Karpas-422 (cell line): ENCODE results near the gene ZNF837. TPM values are rescaled to one million over a fixed set of nuclear protein-coding genes. Genes with fewer than 3 reads are reported as not detected.

ENCODE experiments used
- DNase-seq: peaks from one replicate; pipeline ENCODE4 v3.0.0-alpha.2; 2015
- H2AFZ ChIP-seq: fragments of 200-600 bp; sonication (generic); 2 replicates; pipeline ENCODE4 v1.6.1; 2014; ENCODE audit warnings: antibody characterized with exemption, low read length, mixed read lengths
- H3K27ac ChIP-seq: fragments of 200-600 bp; sonication (generic); 2 replicates; pipeline ENCODE4 v1.5.1; 2014; ENCODE audit warnings: mild to moderate bottlenecking, low read length, moderate library complexity
- H3K27me3 ChIP-seq: fragments of 200-600 bp; sonication (generic); 2 replicates; pipeline ENCODE4 v1.6.1; 2014; ENCODE audit warnings: low read length, mixed read lengths
- H3K36me3 ChIP-seq: fragments of 200-600 bp; sonication (generic); 2 replicates; pipeline ENCODE4 v1.6.1; 2014; ENCODE audit warnings: low read length, mixed read lengths; ENCODE audit not compliant: insufficient read depth
- H3K4me1 ChIP-seq: fragments of 200-600 bp; sonication (generic); 2 replicates; pipeline ENCODE4 v1.6.1; 2014; ENCODE audit warnings: mild to moderate bottlenecking, low read length, mixed read lengths
- H3K4me2 ChIP-seq: fragments of 200-600 bp; sonication (generic); 2 replicates; pipeline ENCODE4 v1.6.1; 2014; ENCODE audit warnings: low read length, low read depth, mild to moderate bottlenecking; ENCODE audit not compliant: poor library complexity, severe bottlenecking
- H3K4me3 ChIP-seq: fragments of 200-600 bp; sonication (generic); 2 replicates; pipeline ENCODE4 v1.5.1; 2014; ENCODE audit warnings: mild to moderate bottlenecking, antibody characterized with exemption, low read length, mixed read lengths
- H3K79me2 ChIP-seq: fragments of 200-600 bp; sonication (generic); 2 replicates; pipeline ENCODE4 v1.6.1; 2014; ENCODE audit warnings: mild to moderate bottlenecking, low read length, mixed read lengths
- H3K9ac ChIP-seq: fragments of 200-600 bp; sonication (generic); 2 replicates; pipeline ENCODE4 v1.6.0; 2014; ENCODE audit warnings: low read length
- H3K9me2 ChIP-seq: fragments of 200-600 bp; sonication (generic), shearing (Covaris generic); replicated peaks from 2 replicates; pipeline ENCODE4 v1.6.0; 2014; ENCODE audit warnings: mild to moderate bottlenecking, low read length, moderate library complexity; ENCODE audit not compliant: insufficient read depth
- H3K9me3 ChIP-seq: fragments of 300-700, 200-600 bp; sonication (generic); 2 replicates; pipeline ENCODE4 v1.6.1; 2014; ENCODE audit warnings: low read length, mixed read lengths
- H4K20me1 ChIP-seq: fragments of 200-600 bp; sonication (generic); 2 replicates; pipeline ENCODE4 v1.6.1; 2014; ENCODE audit warnings: mild to moderate bottlenecking, antibody characterized with exemption, low read length, low read depth; ENCODE audit not compliant: insufficient read depth
- total RNA-seq: library from RNA; depleted of rRNA; stranded (reverse); fragments of >200 nt; shearing (Covaris generic); gene quantifications from 2 replicates; pipeline ENCODE4 v1.2.3, GENCODE V29; 2014; ENCODE audit warnings: low replicate concordance

ZNF837 gene
- total RNA-seq, 1 experiment from 2014 or later, result 0.75 TPM

DNA sequence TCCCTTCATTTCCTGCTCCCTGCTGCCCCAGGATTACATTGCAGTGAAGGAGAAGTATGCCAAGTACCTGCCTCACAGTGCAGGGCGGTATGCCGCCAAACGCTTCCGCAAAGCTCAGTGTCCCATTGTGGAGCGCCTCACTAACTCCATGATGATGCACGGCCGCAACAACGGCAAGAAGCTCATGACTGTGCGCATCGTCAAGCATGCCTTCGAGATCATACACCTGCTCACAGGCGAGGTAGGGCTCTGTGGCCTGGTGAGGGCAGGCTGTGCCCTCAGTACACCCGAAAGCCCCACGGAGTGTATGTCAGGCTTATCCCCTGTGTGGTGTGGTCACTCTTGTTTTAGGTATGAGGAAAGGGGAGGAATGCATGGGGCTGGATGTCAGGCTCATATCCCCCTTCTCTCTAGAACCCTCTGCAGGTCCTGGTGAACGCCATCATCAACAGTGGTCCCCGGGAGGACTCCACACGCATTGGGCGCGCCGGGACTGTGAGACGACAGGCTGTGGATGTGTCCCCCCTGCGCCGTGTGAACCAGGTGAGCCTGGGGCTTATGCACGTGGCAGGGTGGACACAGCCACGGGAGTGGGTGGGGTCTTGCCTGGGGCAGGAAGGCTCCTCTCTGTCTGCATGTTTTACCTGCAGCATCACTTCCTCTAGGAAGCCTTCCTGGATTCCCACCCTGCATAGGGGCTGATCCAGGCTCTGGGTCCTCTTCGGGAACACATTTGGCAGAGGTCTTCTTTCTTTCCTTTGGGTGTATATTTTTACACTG lies 12.3 kb upstream of the ZNF837 start:
- H3K9me3 ChIP-seq, result no peaks in the 10 kb centered on the region

DNA sequence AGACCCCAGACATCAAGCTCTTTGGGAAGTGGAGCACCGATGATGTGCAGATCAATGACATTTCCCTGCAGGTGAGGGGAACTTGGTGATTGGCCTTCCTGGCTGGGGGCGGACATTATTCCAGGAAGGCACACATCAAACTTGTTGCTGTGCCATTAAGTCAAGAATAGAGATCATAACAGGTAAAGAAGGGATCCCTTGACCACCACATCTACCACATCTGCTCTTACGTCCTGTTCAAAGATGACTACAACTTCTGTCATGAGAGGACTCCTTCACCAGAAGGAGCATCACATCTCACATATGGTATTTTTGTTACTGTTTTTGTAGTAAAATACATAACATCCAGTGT lies 7.3 kb upstream of the ZNF837 start:
- H3K4me3 ChIP-seq, result peak overlapping the region; percentile 82
- no peaks in the 10 kb centered on the region for H3K9me2 ChIP-seq
- no peaks in the 10 kb centered on the region for H3K27me3 ChIP-seq
- H3K27ac ChIP-seq, result peak overlapping the region; percentile 90; the same call in 1 of the 2 replicates
- DNase-seq, result no peak
- H3K36me3 ChIP-seq, result peaks cover 35% of the 10 kb centered on the region
- H3K79me2 ChIP-seq, result peaks cover 64% of the 10 kb centered on the region
- H3K9me3 ChIP-seq, result no peaks in the 10 kb centered on the region
- peak overlapping the region; percentile 96 for H3K9ac ChIP-seq
- H2AFZ ChIP-seq, result no peak overlapping the region
- peaks cover 41% of the 10 kb centered on the region for H4K20me1 ChIP-seq
- peak overlapping the region; percentile 79 for H3K4me2 ChIP-seq
- peaks cover 35% of the 10 kb centered on the region for H3K4me1 ChIP-seq

More for the DNA sequence above, 12.3 kb upstream of the ZNF837 start:
- no peak overlapping the region for H3K9ac ChIP-seq
- H3K4me2 ChIP-seq, result no peak overlapping the region
- peaks cover 53% of the 10 kb centered on the region for H4K20me1 ChIP-seq
- H3K27me3 ChIP-seq, result no peaks in the 10 kb centered on the region
- DNase-seq, result peak; percentile 50
- H3K4me3 ChIP-seq, result no peak overlapping the region
- peaks cover 11% of the 10 kb centered on the region for H3K4me1 ChIP-seq
- H3K9me2 ChIP-seq, result no peaks in the 10 kb centered on the region
- H3K79me2 ChIP-seq, result peaks cover 27% of the 10 kb centered on the region
- no peak overlapping the region for H2AFZ ChIP-seq
- H3K27ac ChIP-seq, result no peak overlapping the region
- H3K36me3 ChIP-seq, result peaks cover 43% of the 10 kb centered on the region

DNA sequence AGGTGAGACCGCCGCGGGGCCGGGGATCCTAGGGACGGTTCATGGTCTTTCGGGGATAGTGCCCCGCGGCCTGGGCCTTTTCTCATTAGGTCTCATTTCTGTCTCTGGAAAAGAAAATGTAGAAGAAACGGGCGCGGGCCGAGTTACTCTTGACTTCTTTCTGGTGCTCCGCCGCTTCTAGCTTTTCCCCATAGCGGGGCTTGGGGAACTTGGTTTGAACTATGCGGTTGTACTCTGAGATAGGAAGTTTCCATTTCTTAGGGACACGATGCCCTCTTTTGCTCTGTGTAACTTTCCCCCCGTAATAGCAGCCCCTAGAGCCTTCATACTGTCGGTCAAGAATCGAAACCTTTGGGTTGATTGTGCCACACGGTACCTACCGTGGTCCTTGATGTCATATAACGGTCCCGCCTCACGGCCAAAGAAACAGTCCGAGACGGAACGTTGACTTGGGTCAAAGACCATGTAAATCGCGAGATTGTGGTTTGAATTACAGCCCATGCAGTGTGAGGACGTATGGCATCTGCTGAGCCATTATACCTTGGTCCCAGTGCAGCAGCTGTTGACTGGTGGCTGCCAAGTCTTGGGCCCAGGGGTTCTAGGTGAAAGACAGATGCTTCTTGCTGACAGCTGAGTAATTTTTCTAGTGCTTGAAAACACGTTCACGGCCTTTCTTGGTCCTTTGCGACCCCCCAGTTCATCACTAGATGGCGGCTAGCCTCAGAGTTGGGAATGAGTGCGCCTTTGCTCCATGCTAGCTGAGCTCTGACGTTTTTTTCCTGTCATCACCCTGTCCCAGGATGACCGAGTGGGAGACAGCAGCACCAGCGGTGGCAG lies 6.7 kb upstream of the ZNF837 start:
- Histone ChIP-seq H3K4me1 (peaks cover 41% of the 10 kb centered on the region), H3K36me3 (peaks cover 29% of the 10 kb centered on the region), H4K20me1 (peaks cover 35% of the 10 kb centered on the region), H3K4me3 (peak overlapping the region; percentile 82), H3K27ac (peak overlapping the region; percentile 90), H3K9me3 (no peaks in the 10 kb centered on the region), H3K9me2 (no peaks in the 10 kb centered on the region), H3K79me2 (peaks cover 69% of the 10 kb centered on the region), H3K4me2 (peak overlapping the region; percentile 79), H3K27me3 (no peaks in the 10 kb centered on the region), H2AFZ (no peak overlapping the region), H3K9ac (peak overlapping the region; percentile 96)
- peak; percentile 67 for DNase-seq

DNA sequence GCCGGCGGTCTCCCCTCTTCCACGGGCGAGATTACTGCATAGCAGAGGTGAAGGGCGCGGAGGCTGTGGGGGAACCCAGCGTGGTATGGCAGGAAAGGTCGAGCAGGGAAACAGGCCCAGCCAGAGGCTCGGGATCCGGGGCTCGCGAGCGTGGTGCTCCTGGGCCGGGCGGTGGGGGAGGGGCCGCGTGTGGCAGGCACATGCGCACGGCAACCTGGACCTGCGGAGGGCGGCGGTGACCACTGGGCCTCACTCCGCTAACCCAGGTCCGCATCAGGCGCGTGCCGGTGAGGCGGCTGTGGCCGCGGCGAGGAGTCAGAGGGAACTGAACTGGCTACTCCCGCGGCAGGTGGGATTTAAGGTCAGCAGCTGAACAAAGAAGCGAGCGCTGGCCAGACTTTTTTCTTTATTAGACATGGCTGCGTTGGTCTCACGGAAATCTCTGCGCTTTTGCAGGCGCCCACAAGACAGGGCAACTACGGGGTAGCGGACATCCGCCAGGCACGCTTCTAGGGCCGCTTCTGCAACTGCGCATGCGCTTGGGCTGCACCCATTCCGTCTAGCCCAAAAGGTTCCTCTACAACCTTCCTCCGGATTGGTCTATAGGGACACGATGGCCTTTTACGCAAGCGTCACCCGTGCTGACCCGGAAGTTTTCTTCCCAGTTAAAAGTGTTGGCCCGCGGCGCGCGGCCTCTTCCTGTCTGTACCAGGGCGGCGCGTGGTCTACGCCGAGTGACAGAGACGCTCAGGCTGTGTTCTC lies 5.9 kb upstream of the ZNF837 start, which contains the start of gene RPS5:
Gene RPS5, plus strand, starts transcription at position 694 of the 762 bp plus-strand sequence. CDS start 869 bp downstream, outside the sequence.
- H3K9me3 ChIP-seq, result no peaks in the 10 kb centered on the region
- H3K4me3 ChIP-seq, result peak within 1 kb of the TSS; percentile 82
- no peaks in the 10 kb centered on the region for H3K9me2 ChIP-seq
- H3K9ac ChIP-seq, result peak within 1 kb of the TSS; percentile 96
- H4K20me1 ChIP-seq, result peaks cover 34% of the 10 kb centered on the region
- no peaks in the 10 kb centered on the region for H3K27me3 ChIP-seq
- peak within 1 kb of the TSS; percentile 79 for H3K4me2 ChIP-seq
- peak; percentile 100 for DNase-seq
- peaks cover 27% of the 10 kb centered on the region for H3K36me3 ChIP-seq
- peaks cover 49% of the 10 kb centered on the region for H3K4me1 ChIP-seq
- peaks cover 75% of the 10 kb centered on the region for H3K79me2 ChIP-seq
- H2AFZ ChIP-seq, result no peak within 1 kb of the TSS; the same call in 1 of the 2 replicates
- H3K27ac ChIP-seq, result peak within 1 kb of the TSS; percentile 90

DNA sequence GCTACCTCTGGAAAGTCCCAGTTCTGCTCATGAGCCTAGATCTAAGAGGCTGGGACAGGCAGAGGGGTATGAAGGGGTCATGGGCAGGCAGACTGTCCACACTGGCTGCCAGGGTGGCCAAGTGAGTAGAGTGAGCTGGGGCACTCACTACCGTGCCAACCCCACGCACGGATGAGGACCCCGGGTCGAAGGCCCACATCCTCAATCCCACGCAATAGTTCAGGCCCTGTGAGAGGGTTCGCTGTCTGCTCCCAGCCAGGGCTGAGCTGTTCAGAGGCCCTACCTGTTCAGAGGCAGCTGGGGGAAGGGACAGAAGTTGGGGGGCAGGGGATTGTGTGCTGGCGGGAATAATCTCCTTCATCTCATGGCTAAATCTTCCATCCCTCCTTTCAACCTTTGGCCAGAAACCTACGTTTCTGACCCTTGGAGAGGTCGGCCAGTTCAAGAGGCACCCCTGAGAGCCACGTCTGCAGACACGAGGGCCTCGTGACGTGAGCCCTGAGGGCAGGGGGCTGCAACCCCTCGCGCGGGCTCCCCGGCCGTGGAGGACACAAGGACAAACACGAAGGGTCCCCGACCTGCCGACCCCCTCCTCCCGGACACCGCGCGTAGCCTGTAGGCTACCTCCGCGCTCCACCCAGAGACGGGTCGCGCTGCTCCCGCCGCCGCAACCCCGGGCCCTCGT lies 5.2 kb upstream of the ZNF837 start:
- peaks cover 81% of the 10 kb centered on the region for H3K79me2 ChIP-seq
- no peaks in the 10 kb centered on the region for H3K9me2 ChIP-seq
- H3K27ac ChIP-seq, result peak overlapping the region; percentile 90
- H3K4me3 ChIP-seq, result peak overlapping the region; percentile 82
- peak overlapping the region; percentile 79 for H3K4me2 ChIP-seq
- peaks cover 30% of the 10 kb centered on the region for H4K20me1 ChIP-seq
- no peaks in the 10 kb centered on the region for H3K27me3 ChIP-seq
- peaks cover 26% of the 10 kb centered on the region for H3K36me3 ChIP-seq
- peaks cover 49% of the 10 kb centered on the region for H3K4me1 ChIP-seq
- peak; percentile 90 for DNase-seq
- H3K9ac ChIP-seq, result peak overlapping the region; percentile 96
- H3K9me3 ChIP-seq, result no peaks in the 10 kb centered on the region
- no peak overlapping the region; the same call in 1 of the 2 replicates for H2AFZ ChIP-seq

DNA sequence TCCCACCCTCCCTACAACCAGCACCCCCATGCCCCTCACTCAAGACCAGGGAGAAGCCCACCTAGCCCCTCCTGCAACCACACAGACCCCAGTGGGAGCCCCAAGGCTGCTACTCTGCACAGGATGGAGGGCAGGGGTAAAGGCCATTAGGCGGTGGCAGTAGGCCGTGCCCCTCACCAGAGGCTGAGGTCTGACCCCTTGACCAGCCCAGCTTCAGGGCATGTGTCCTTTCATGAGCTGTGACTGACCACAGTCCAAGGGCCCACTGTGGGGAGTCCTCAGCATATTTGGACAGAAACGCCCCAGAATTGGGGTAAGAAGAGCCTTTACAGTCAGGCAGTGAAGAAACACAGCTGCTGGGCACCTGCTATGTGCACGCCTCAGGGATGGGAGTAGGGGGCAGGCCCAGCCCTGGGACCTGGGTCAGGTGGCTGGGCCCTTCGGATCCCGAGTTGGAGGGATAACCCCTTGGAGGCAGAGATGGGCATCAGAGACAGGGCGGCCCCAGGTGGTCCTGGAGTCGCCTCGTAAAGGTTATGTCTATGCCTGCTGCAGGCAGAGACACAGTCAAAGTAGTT lies 4.6 kb upstream of the ZNF837 start:
- Histone ChIP-seq H3K79me2 (peaks cover 75% of the 10 kb centered on the region), H4K20me1 (peaks cover 24% of the 10 kb centered on the region)

DNA sequence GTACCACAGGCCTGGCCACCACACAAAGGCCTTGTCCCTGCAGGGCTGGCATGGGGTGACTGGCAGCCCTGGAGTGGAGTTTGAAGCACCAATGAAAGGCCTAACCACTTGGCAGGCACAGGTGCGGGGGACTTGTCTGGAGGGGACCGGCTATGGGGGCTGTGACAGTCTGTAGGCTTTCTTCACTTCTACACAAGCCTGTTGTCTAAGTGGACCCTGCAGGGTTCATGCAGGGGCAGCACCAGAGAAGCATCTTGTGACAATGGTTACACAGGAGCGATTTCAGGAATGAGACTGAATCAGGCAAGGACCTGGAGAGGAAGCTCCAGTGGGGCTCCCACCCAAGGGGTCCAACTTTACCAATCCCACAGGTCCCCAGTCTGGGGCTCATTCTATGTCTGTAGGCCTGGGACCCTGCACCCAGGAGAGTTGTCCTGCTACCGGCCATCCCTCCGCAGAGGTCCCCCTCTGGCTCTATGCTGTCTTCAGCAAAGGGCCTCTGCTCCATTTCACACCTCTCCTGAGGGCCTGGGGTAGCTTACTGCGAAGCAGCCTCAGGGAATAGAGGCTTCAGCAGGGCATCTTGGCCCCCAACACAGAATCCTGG lies 2.3 kb upstream of the ZNF837 start:
- H2AFZ ChIP-seq, result no peak overlapping the region
- H3K27ac ChIP-seq, result peak overlapping the region; percentile 82
- H3K9ac ChIP-seq, result peak overlapping the region; percentile 84
- peaks cover 6% of the 10 kb centered on the region; the same call in 1 of the 2 replicates for H3K36me3 ChIP-seq
- peak overlapping the region; percentile 89 for H3K4me2 ChIP-seq
- DNase-seq, result no peak
- H4K20me1 ChIP-seq, result peaks cover 10% of the 10 kb centered on the region
- peak overlapping the region; percentile 79; the same call in 1 of the 2 replicates for H3K4me3 ChIP-seq
- no peaks in the 10 kb centered on the region for H3K9me3 ChIP-seq
- H3K79me2 ChIP-seq, result peaks cover 64% of the 10 kb centered on the region
- peaks cover 55% of the 10 kb centered on the region for H3K4me1 ChIP-seq
- H3K27me3 ChIP-seq, result no peaks in the 10 kb centered on the region
- H3K9me2 ChIP-seq, result no peaks in the 10 kb centered on the region

More for the DNA sequence above, 4.6 kb upstream of the ZNF837 start:
- Histone ChIP-seq H3K4me2 (peak overlapping the region; percentile 79), H3K27me3 (no peaks in the 10 kb centered on the region), H3K9me2 (no peaks in the 10 kb centered on the region), H3K27ac (peak overlapping the region; percentile 90), H3K9ac (peak overlapping the region; percentile 96), H3K9me3 (no peaks in the 10 kb centered on the region), H2AFZ (no peak overlapping the region), H3K36me3 (peaks cover 20% of the 10 kb centered on the region), H3K4me1 (peaks cover 50% of the 10 kb centered on the region), H3K4me3 (peak overlapping the region; percentile 82)
- DNase-seq, result no peak
